ENCODE measurements around the gene TMEM135. TPM values are rescaled to one million over a fixed set of nuclear protein-coding genes. Genes with fewer than 3 reads are reported as not detected.

Gene TMEM135
- total RNA-seq, 4 donors from 2014 or later, result 51.3 to 73.8 (median 52.4) TPM

- no peak for TF ChIP-seq CTCF (IDR thresholded peaks at IDR 0.05; ENCODE audit: low read depth)
Measured at GRCh38 chr11:87281496-87281895, 243.8 kb downstream of the TMEM135 start.

GRCh38 chr11:87284306-87284705 is 246.6 kb downstream of the TMEM135 start:
- TF ChIP-seq CTCF (IDR thresholded peaks at IDR 0.05; ENCODE audit: low read depth), result no peak

GRCh38 chr11:87286338-87286737 is 248.6 kb downstream of the TMEM135 start:
- no peak for TF ChIP-seq CTCF (IDR thresholded peaks at IDR 0.05; ENCODE audit: low read depth)

GRCh38 chr11:87290304-87290922 is 252.7 kb downstream of the TMEM135 start:
- TF ChIP-seq CTCF (IDR thresholded peaks at IDR 0.05; ENCODE audit: low read depth), result no peak

GRCh38 chr11:87292598-87292997 is 254.9 kb downstream of the TMEM135 start:
- TF ChIP-seq CTCF (IDR thresholded peaks at IDR 0.05; ENCODE audit: low read depth), result no peak

- TF ChIP-seq CTCF (IDR thresholded peaks at IDR 0.05; ENCODE audit: low read depth), result no peak
Measured at GRCh38 chr11:87295237-87295636, 257.5 kb downstream of the TMEM135 start.

- no peak for TF ChIP-seq CTCF (IDR thresholded peaks at IDR 0.05; ENCODE audit: low read depth)
Measured at GRCh38 chr11:87296627-87297026, 258.9 kb downstream of the TMEM135 start.
